CD4-positive, alpha-beta T cell (primary cell): ENCODE data around the gene GCSH. TPM values are rescaled to one million over a fixed set of nuclear protein-coding genes. Genes with fewer than 3 reads are reported as not detected.

Experiments
- ATAC-seq: fragments of 200-7000 bp; cut with Tn5 transposase; one replicate; pipeline ENCODE4 v1.10.0; 2022; ENCODE audit warnings: mild to moderate bottlenecking; ENCODE audit not compliant: poor library complexity
- CTCF ChIA-PET: fragments of 350-600 bp; sonication (Branson Sonifier 250); formaldehyde crosslinking; loops from one replicate; lab custom pipeline; 2021; ENCODE audit warnings: antibody characterized with exemption, inconsistent platforms; lab: Charles Lee
- POLR2A ChIA-PET: fragments of 350-600 bp; sonication (Branson Sonifier 250); formaldehyde crosslinking; loops from one replicate; lab custom pipeline; 2021; ENCODE audit warnings: antibody characterized with exemption, inconsistent platforms; lab: Charles Lee
- DNase-seq, 14 experiments: peaks; one replicate each; pipeline ENCODE4 v3.0.0-alpha.2; 2013 to 2020; ENCODE audit warnings: mixed read lengths in 2 of 14
- H3K27ac ChIP-seq, 2 donors: one replicate each; pipeline versions ENCODE4 v1.5.1 to v1.7.0; 2013; ENCODE audit warnings: low read length in 2 of 2, low read depth in 1 of 2, mild to moderate bottlenecking in 1 of 2
- H3K27me3 ChIP-seq, 2 experiments: 1 replicate in 1 of 2; 2 replicates in 1 of 2; pipeline versions ENCODE4 v1.6.1 to v1.7.0; 2013; ENCODE audit warnings: low read length in 2 of 2, control low read depth in 1 of 2, mild to moderate bottlenecking in 1 of 2, moderate library complexity in 1 of 2; ENCODE audit not compliant: insufficient read depth in 2 of 2, control insufficient read depth in 1 of 2
- H3K36me3 ChIP-seq: one replicate; pipeline ENCODE4 v1.6.1; 2013; ENCODE audit warnings: low read length, control low read depth; ENCODE audit not compliant: insufficient read depth
- H3K4me1 ChIP-seq: one replicate; pipeline ENCODE4 v1.6.1; 2013; ENCODE audit warnings: low read length, control low read depth; ENCODE audit not compliant: insufficient read depth
- H3K4me3 ChIP-seq: one replicate; pipeline ENCODE4 v1.5.1; 2013; ENCODE audit warnings: mild to moderate bottlenecking, low read length, moderate library complexity
- H3K9me3 ChIP-seq, 2 experiments: 1 replicate in 1 of 2; 2 replicates in 1 of 2; pipeline versions ENCODE4 v1.6.1 to v1.7.0; 2013; ENCODE audit warnings: low read length in 2 of 2, mild to moderate bottlenecking in 2 of 2, control low read depth in 1 of 2, moderate library complexity in 1 of 2; ENCODE audit not compliant: control insufficient read depth in 1 of 2, insufficient read depth in 1 of 2
- H3K27ac Mint-ChIP-seq: one replicate; pipeline ENCODE4 v1.8.0; 2020; ENCODE audit warnings: mixed read lengths
- H3K27me3 Mint-ChIP-seq: one replicate; pipeline ENCODE4 v1.8.0; 2021; ENCODE audit warnings: mixed read lengths
- H3K36me3 Mint-ChIP-seq: one replicate; pipeline ENCODE4 v1.8.0; 2021; ENCODE audit warnings: low read depth, mixed read lengths
- H3K4me1 Mint-ChIP-seq: one replicate; pipeline ENCODE4 v1.8.0; 2021; ENCODE audit warnings: low read depth, mixed read lengths
- H3K4me3 Mint-ChIP-seq: one replicate; pipeline ENCODE4 v1.8.0; 2020; ENCODE audit warnings: mild to moderate bottlenecking, mixed read lengths
- H3K9me3 Mint-ChIP-seq: one replicate; pipeline ENCODE4 v1.8.0; 2020; ENCODE audit warnings: mixed read lengths
- CTCF ChIP-seq: fragments of 200-600 bp; IDR thresholded peaks from one replicate; pipeline ENCODE4 v1.8.0; 2022; ENCODE audit warnings: antibody characterized with exemption, mild to moderate bottlenecking
- intact Hi-C, 2 experiments: fragments of 100-400 bp; cut with DNase I in 1 of 2; cut with micrococcal nuclease in 1 of 2; formaldehyde crosslinking; loops; one replicate each; pipeline versions ENCODE4 v1.15.1 to v1.9.0; 2023 to 2025; cut with DNase I, micrococcal nuclease
- total RNA-seq, 174 experiments: library from RNA in 2 of 174; stranded (reverse) in 2 of 174; gene quantifications; one replicate each; pipeline ENCODE4 v1.2.3 and lab custom pipeline; 2021 to 2026

Gene GCSH
- total RNA-seq, 2 experiments from 2014 or later, result 2.3 to 3.2 TPM

GRCh38 chr16:81140930-81141780, 45.0 kb upstream of the GCSH start:
- no peak for ATAC-seq
- Mint-ChIP-seq H3K4me3 (no peak overlapping the region), H3K27ac (no peak overlapping the region), H3K27me3 (peaks cover 7% of the 10 kb centered on the region), H3K9me3 (no peaks in the 10 kb centered on the region), H3K4me1 (no peaks in the 10 kb centered on the region), H3K36me3 (no peaks in the 10 kb centered on the region)
- TF ChIP-seq CTCF, result no peak
- intact Hi-C loops, result no loop called here
- CTCF ChIA-PET, result interaction anchor here (0.6 kb wide), 1 partner anchor 10 kb away, joined by 4 read pairs; no protein-coding TSS in a partner anchor
- no peaks in the 10 kb centered on the region for H3K36me3 ChIP-seq
- no peaks in the 10 kb centered on the region for H3K9me3 ChIP-seq
- H3K4me1 ChIP-seq, result no peaks in the 10 kb centered on the region
- no peak for DNase-seq
- H3K4me3 ChIP-seq, result no peak overlapping the region
- POLR2A ChIA-PET, result no interaction called here
- H3K27ac ChIP-seq, result no peak overlapping the region
- no peaks in the 10 kb centered on the region for H3K27me3 ChIP-seq

GRCh38 chr16:81138831-81139557, 42.8 kb upstream of the GCSH start:
- Mint-ChIP-seq H3K4me3 (no peak overlapping the region), H3K4me1 (no peaks in the 10 kb centered on the region), H3K9me3 (no peaks in the 10 kb centered on the region), H3K36me3 (no peaks in the 10 kb centered on the region), H3K27me3 (no peaks in the 10 kb centered on the region), H3K27ac (no peak overlapping the region)
- no peak overlapping the region for H3K27ac ChIP-seq
- ChIA-PET CTCF (no interaction called here), POLR2A (no interaction called here)
- H3K36me3 ChIP-seq, result no peaks in the 10 kb centered on the region
- no peaks in the 10 kb centered on the region for H3K4me1 ChIP-seq
- H3K4me3 ChIP-seq, result no peak overlapping the region
- no peak for TF ChIP-seq CTCF
- ATAC-seq (no peak), DNase-seq (no peak)
- no peaks in the 10 kb centered on the region for H3K9me3 ChIP-seq
- intact Hi-C loops, result no loop called here
- H3K27me3 ChIP-seq, result no peaks in the 10 kb centered on the region

GRCh38 chr16:81137754-81138153, 41.6 kb upstream of the GCSH start:
- intact Hi-C loops, result no loop called here
- no peak overlapping the region for H3K4me3 Mint-ChIP-seq
- H3K27ac ChIP-seq, result no peak overlapping the region
- H3K9me3 Mint-ChIP-seq, result no peaks in the 10 kb centered on the region
- no peaks in the 10 kb centered on the region for H3K36me3 ChIP-seq
- TF ChIP-seq CTCF, result no peak
- no peak overlapping the region for H3K4me3 ChIP-seq
- ChIA-PET POLR2A (no interaction called here), CTCF (no interaction called here)
- no peak overlapping the region for H3K27ac Mint-ChIP-seq
- no peak for DNase-seq
- H3K4me1 Mint-ChIP-seq, result no peaks in the 10 kb centered on the region
- no peaks in the 10 kb centered on the region for H3K27me3 Mint-ChIP-seq
- ATAC-seq, result no peak
- H3K27me3 ChIP-seq, result no peaks in the 10 kb centered on the region
- no peaks in the 10 kb centered on the region for H3K36me3 Mint-ChIP-seq
- H3K9me3 ChIP-seq, result no peaks in the 10 kb centered on the region
- H3K4me1 ChIP-seq, result no peaks in the 10 kb centered on the region
